Kidney tubule cell (primary cell): ENCODE data around the gene TOMM40L.
A peak's percentile ranks its signal among the peaks of the same experiment; 100 is the strongest.
"Not testable (repeated sequence)": the region's sequence is repeated elsewhere in the genome, so short reads cannot be mapped to it uniquely, and the experiment has no call there.

Experiments
- DNase-seq: peaks from one replicate; pipeline ENCODE4 v3.0.0-alpha.2; 2018; ENCODE audit warnings: low spot score

The TOMM40L gene

DNA sequence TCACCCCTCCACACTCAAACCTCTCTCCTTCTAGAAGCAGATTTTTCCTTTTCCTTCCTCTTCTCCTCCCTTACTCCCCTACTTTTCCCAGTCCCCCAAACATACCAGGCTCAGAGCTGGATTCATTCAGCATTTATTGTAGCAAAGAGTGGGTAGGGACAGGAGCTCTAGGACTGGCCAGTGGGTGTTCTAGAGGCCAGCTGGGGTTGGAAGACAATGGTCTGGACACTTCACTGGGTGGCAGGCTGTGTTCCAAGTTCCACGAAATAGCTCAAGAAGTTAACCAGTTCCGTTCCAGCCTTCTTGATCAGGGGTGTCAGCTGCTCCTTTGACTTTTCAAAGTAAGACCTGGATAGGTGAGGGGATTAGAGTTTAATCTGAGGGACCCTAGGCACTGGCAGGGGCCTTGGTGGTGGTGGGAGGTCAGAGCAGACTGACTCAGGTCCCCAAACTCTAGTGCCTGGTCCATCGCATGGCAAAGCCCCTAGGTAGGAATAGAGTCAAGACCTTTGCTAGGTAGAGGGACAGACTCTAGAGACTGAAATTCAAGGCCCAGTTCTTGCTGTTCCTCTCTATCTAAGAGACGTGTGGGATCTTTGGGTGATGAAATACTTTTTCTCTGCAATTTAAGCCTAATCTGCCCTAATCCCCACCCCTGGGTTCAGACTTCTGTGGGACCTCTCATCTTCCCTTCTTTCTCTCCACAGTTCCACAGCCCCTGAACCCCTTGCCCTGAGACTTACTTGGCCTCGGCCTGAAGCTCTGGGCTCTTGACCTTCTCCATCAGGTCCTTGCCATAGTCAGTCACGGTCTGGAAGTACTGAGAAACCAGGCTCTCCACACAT, 3.5 kb upstream of the TOMM40L start:
- no peak for DNase-seq

DNA sequence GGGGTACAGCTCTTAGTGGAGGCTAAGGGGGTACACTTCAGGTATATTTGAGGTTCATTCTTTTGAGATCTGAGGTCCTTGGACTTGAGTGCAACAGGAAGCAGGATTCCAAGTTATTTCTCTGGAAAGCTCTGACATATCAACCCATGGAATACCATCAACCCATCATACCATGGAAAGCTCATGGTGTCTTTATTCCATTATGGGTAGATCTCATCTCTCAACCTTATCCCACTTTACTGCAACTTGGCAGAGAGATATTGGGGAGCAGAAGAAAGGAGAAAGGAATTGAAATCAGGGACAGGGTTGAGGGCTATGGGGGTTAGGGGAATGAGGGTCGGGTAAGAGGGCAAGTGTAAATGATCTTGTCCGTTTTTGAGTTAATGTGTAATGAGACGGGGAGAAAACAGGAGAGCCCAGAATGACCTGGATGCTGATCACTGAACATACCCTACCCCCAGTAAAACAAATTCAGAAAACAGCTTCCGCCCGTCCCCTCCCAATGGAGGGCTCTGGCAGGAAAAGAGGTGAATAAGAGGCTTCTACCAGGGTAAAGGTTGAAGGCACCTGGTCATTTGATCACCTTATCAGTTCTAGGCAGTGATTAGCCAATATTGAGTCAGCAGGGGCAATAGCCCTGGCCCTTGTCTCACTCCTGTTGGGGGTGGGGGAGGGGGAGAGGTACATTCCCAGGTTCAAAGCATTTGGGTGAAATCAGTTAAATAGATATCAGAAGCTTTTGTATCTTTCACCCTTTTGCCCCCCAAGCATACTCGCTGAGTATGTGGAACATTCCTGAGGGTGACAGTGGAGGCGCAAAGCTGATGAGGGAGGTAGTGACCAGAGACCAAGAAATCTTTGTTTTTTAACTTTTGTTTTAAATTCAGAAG, 1.8 kb upstream of the TOMM40L start:
- DNase-seq = no peak

DNA sequence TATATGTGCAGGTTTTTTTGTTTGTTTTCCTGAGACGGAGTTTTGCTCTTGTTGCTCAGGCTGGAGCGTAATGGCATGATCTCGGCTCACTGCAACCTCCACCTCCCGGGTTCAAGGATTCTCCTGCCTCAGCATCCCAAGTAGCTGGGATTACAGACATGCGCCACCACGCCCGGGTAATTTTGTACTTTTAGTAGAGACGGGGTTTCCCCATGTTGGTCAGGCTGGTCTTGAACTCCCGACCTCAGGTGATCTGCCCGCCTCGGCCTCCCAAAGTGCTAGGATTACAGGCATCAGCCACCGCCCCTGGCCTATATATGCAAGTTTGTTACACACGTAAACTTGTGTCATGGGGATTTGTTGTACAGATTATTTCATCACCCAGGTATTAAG, 1.2 kb upstream of the TOMM40L start:
- not testable (repeated sequence) for DNase-seq

DNA sequence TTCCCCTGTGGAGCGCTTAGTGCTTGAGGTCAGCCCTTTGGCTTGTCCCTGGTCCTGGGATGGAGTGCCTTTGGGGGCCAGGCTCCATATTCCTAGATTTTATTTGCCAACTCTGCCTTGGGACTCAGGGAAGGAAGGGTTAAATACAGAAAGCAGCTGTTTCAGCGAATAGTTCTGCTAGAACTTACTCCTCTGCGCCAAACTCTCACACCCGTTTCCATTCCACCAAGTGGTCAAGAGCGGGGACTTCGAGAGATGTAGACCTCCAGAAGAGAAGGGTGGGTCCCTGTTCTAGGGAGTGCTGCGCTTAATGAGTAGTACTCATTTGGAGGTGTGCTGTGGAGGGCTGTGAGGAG, 704 bp upstream of the TOMM40L start:
- DNase-seq = no peak

DNA sequence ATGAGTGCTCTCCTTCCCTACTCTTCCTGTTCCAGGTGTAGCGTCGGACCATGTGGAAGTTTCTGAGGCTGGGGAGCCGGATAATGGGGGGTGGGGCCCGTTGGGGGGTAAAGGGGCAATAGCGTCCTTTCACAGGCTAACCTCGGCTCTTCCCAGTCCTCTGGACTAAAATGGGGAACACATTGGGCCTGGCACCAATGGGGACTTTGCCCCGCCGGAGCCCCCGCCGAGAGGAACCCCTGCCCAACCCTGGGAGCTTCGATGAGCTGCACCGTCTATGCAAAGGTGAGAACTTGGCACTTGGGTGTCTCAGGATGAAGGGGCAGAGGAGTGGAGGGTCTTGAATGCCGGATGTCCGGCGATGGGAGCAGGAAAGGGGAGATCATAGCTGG, 456 bp downstream of the TOMM40L start:
- DNase-seq = no peak

DNA sequence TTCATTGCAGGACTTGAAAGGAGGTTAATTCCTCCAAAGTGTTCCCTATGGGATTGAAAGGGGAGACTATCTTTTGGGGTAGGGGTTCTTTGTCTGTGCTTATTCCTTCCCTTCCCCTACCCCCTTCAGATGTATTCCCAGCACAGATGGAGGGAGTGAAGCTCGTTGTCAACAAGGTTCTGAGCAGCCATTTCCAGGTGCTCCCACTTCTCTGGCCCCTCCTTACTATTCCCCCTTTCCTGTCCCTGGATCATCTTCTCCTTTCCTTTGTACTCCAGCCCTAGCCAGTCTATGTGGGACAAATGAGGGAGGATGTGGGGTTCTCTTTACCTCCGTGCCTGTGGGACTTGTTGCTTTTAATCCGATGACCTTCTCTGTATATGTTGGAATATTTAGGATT, 899 bp downstream of the TOMM40L start:
- DNase-seq = no peak

DNA sequence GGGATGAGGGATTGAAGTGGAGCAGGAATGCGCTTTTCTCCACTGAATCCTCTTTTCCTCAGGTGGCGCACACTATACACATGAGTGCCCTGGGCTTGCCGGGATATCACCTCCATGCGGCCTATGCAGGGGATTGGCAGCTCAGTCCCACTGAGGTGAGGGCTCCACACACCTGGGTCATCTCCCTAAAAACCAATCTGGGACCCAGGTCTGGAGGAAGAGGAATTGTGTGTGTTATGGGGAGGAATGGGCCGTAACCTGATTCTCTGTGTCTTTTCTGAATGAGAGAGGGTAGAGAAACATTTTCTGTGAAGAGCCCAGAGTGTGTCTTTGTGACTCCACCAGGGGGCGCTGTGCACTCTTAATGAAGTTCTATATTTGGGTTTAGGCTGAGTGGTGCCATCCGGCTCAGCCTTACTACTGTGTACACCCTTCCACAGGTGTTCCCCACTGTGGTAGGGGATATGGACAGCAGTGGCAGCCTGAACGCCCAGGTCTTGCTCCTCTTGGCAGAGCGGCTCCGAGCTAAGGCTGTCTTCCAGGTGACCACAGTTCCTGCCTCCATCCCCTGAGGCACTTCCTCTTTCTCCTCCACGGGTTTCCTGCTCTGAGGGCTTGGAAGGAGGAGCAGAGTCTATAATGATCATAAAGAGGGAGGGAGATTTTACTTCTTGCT, 1.5 kb downstream of the TOMM40L start:
- DNase-seq = peak; percentile 80

DNA sequence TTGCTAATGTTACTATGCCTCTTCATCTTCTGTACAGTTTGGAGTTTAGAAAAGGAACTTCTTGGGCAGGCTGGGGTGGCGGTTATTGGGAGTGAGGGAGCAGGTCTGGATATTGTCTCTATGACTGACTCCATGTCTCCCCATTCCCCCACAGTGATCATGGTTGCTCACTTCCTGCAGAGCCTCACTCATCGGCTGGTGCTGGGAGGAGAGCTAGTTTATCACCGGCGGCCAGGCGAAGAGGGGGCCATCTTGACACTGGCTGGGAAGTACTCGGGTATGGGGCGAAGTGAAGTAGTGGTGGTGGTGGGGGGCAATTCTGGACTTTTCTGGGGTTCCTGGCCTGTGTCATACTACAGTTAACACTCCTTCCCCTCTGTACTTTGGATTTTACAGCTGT, 2.2 kb downstream of the TOMM40L start:
- no peak for DNase-seq

DNA sequence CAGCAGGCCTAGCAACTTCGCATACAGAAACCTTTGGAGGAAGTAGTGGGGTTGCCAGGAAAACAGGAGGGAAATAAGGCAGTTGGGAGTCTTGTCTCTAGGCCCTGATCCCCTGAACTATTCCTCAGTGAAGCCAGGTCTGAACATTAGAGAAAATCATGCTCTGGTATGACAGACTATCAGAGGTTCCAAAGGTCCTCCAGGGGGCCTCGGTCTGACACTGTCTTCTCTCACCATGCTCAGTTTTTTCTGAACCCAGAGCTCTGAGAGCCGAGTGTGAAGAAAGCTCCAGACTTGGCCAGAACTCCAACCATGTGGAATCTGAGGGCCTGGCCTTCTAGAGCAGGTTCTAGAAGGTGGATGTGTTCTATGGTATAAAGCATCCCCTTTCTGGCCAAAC, 4.0 kb downstream of the TOMM40L start:
- DNase-seq = no peak

DNA sequence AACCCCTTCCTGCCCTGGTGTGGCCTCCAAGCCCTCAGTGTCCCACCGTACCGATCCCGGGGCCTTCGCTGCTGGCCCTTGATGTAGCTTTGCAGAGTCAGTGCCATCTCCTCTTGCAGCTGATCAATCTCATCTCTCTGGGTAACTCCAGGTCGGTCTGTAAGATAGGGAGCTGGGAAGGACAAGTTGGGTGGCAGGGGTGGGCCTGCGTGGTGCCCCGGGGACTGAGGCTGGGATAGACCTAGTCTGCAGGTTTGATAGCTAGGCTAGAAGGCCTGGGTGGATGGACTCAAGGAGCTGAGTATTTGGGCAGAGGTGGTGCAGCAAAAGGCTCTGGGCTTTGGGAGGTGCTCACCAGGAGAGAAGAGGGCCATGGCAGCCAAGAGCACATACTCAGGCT, 4.9 kb downstream of the TOMM40L start:
- DNase-seq = no peak

DNA sequence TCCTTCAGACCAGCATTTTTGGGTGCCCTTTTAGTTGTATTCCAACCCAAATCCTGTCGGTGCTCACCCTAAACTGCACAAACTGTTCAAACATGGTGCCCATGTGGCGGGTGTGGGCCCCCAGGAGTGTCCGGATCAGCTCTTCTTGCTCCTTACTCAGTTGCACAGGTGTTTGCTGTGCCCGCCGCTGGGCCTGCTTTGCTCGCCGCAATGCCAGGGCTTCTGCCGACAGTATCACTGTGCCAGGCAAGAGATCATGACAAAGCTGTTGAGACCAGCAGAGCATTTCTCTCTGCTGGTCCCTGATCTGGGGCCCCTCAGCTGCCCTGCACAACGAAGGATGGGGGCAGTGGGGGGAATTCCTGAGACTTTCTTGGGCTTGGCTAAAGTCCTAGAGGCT, 7.2 kb downstream of the TOMM40L start:
- DNase-seq = no peak

DNA sequence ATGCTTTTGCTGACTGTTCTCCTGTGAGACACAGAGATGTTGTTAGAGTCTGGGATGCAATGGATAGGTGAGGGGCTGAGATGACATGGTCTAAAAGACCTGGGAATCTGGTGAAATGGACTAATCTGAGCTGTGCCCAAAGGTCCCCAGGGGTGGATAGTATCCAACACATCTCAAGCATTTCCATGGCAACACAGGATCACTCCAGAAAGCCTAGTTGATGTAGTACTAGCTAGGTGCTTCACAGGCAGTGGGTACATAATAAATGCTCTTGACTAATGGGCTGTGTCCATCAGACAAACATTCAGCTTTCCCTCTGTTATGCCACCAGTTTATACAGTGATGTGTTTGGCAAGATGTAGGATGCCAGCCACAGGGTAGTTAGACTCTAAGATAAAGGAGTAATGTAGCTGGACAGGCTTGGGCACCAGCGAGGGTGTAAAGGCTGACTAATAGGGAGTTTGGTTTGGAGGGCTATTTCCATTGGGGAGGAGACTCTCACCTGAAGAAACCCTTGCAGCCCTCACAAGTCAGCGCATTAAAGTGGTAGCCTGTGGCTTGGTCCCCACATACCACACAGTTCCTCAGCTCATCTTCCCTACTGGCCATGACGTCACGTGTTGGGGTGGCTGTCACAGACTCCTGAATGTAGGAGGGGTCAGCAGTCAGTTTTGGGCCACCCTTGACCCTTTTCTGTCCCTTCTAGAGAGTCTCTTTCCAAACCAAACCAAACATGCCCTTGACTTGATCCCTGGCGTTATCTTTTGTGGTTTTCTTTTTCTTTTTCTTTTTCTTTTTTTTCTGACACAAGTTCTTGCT, 10.3 kb downstream of the TOMM40L start:
- DNase-seq = no peak

DNA sequence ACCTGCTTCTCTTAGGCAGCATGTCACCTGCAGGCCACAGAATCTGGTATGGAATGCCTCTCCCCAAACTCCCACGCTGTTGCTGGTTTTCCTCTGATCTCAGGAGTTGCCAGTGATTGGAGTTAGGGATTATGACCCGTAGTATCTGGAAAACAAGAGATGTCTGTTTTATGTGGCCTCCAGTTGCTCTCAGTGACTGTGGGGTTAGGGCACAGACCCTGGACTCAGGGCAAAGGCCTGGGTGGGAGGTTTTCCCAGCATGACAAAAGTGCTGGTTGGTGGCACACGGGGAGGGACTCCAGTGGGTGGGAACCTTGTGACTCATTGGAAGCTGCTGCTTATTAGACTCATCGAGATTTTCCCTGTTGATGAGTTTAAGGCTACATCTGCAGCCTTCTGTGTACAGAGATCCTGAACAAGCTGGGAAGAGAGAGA, 12.2 kb downstream of the TOMM40L start, which contains the start of gene NR1I3:
Gene NR1I3 (minus strand): TSS at position 165 of the 435 bp plus-strand sequence. CDS start 1,638 bp downstream, outside the sequence.
- DNase-seq = peak; percentile 32

DNA sequence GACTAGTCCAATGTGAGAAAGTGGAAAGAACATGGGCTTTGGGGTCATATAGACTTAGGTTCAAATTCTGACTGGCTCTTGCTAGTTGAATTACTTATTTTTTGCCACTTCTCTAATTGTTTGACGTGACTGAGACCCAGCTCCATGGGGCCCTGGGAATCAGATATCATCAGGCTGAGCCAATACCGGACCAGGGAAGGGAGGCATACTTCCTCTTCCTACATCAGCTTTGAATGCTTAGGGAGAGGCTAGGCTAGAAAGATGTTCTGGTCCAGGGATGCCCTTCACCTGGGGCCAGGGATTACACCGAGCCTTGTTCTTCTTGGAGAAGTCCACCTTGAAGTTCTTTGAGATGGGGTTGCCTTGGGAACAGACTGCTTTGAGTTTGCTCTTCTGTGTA, 15.8 kb downstream of the TOMM40L start:
- DNase-seq = no peak

DNA sequence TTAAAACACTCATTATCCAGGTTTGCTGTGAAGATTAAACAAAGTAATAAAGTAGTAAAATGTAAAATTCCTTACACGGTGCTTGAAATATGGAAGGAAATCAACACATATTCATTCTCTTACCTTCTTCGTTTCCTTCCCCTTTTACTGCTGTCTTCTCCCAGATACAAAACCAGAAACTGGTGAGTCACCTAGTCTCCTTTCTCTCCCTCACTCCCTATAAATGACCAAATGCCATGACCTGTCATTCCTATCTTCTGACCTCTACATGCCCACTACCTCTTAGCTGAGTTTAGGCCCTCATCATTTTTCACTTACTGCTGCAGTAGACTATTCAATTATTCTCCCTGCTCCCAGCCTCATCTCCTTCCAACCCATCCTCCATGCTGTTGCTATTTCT, 16.5 kb downstream of the TOMM40L start:
- peak; percentile 43 for DNase-seq

DNA sequence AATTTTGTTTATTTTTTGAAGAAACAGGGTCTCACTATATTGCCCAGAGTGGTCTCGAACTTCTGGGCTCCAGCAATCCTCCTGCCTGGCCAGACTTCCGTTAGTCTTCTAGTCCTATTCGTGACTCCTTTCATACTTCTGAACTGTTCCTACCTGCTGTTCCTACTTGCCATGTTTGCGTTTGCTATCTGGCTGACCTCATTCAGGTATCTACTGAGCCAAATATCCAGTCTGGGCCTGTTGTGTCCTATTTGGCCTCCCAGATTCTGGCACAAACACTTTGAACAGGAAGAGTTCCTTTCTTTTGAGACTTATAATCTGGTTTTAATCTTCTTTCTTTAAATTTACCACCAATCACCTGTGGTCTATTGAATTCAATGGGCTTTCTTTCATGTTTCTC, 19.0 kb downstream of the TOMM40L start:
- no peak for DNase-seq

DNA sequence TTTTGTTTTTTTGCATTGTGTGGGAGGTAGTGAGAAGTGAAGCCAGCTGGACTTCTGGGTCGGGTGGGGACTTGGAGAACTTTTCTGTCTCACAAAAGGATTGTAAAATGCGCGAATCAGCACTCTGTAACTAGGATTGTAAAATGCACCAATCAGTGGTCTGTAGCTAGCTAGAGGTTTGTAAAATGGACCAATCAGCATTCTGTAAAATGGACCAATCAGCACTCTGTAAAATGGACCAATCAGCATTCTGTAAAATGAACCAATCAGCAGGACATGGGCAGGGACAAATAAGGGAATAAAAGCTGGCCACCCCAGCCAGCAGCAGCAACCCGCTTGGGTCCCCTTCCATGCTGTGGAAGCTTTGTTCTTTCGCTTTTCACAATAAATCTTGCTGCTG, 24.2 kb downstream of the TOMM40L start:
- DNase-seq = not testable (repeated sequence)

DNA sequence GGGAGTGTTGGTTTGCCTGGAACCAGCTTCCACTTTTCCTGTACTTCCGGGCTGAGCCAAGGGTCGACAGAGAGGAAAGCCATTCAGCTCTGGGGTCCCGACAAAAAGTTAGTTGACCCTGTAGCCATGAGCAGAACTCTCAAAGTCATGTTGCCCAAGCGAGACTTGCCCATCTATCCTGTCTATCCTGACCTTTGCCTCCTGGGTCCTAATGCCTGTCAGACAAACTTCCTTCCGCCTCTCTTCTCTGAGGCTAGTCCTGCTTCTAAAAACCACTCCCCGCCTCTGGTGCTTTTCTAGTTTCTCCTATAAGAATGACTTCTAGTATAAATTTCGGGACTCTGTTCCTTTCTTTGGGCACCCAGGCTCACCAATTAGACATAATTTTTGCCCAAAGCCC, 25.0 kb downstream of the TOMM40L start:
- DNase-seq = no peak

DNA sequence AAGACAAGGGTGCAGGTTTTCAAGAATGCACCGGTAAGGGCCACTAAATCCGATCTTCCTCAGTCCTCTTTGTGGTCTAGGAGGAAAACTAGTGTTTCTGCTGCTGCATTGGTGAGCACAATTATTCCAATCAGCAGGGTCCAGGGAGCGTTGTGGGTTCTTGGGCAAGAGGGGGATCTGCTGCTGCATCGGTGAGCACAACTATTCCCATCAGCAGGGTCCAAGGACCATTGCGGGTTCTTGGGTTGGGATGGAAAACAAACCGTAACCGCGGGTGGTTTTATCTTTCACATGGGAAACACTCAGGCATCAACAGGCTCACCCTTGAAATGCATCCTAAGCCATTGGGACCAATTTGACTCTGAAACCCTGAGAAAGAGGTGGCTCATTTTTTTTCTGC, 25.7 kb downstream of the TOMM40L start:
- DNase-seq = no peak

DNA sequence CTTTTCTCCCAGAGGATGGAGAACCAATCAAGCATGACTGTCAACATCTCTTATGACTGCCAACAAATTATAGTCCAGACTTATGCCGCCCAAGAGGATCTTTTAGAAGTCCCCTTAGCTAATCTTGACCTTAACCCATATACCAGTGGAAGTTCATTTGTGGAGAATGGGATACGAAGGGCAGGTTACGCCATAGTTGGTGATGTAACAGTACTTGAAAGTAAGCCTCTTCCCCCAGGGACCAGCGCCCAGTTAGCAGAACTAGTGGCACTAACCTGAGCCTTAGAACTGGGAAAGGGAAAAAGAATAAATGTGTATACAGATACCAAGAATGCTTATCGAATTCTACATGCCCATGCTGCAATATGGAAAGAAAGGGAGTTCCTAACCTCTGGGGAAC, 29.4 kb downstream of the TOMM40L start:
- not testable (repeated sequence) for DNase-seq

DNA sequence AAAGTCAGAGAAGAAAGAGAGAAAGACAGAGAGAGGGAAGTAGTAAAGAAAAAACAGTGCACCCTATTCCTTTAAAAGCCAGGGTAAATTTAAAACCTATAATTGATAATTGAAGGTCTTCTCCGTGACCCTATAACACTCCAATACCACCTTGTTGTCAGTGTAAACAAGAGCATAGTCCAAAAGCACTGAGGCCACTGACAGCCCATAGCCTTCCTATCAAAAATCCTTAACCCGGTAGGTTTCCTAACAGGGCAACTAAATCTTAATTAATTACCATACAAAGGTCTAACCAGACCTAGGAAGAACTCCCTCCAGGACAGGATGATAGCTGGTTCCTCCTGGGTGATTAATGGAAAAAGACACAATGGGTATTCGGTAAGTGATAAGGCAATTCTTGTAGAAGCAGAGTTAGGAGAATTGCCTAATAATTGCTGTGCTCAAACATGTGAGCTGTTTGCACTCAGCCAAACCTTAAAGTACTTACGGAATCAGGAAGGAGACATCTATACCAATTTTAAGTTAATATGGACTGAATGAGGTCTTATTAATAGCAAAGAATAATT, 30.2 kb downstream of the TOMM40L start:
- DNase-seq = not testable (repeated sequence)
